ENCODE results near the gene STAU1.
"Not testable (repeated sequence)": the region's sequence is repeated elsewhere in the genome, so short reads cannot be mapped to it uniquely, and the experiment has no call there.

STAU1 gene

GRCh38 chr20:49183444-49183843 is 4.7 kb downstream of the STAU1 start:
- Mint-ChIP-seq H3K36me3 (peaks cover 49% of the 10 kb centered on the region), H3K4me3 (peak overlapping the region; percentile 10), H3K27ac (no peak overlapping the region), H3K4me1 (peaks cover 56% of the 10 kb centered on the region), H3K9me3 (no peaks in the 10 kb centered on the region)
- ATAC-seq (no peak), DNase-seq (ENCODE audit: low spot score in 2 of 2) (no peak)

- H3K4me1 Mint-ChIP-seq = peaks cover 56% of the 10 kb centered on the region
- peaks cover 61% of the 10 kb centered on the region for H3K36me3 Mint-ChIP-seq
- ATAC-seq (no peak), DNase-seq (ENCODE audit: low spot score in 2 of 2) (no peak)
- H3K9me3 Mint-ChIP-seq = no peaks in the 10 kb centered on the region
- no peak overlapping the region for H3K27ac Mint-ChIP-seq
- no peak overlapping the region for H3K4me3 Mint-ChIP-seq
Measured at GRCh38 chr20:49181265-49181877, 6.8 kb downstream of the STAU1 start.

GRCh38 chr20:49179368-49180277 is 8.5 kb downstream of the STAU1 start:
- Mint-ChIP-seq H3K27ac (peak overlapping the region; percentile 72), H3K4me3 (no peak overlapping the region), H3K36me3 (peaks cover 61% of the 10 kb centered on the region), H3K9me3 (no peaks in the 10 kb centered on the region), H3K4me1 (peaks cover 45% of the 10 kb centered on the region)
- ATAC-seq (peak; percentile 62), DNase-seq (ENCODE audit: low spot score in 2 of 2) (no peak)

- DNase-seq (ENCODE audit: low spot score in 2 of 2) = no peak
- peaks cover 24% of the 10 kb centered on the region for H3K4me1 Mint-ChIP-seq
- H3K4me3 Mint-ChIP-seq = no peak overlapping the region
- ATAC-seq = no peak
- peaks cover 97% of the 10 kb centered on the region for H3K36me3 Mint-ChIP-seq
- H3K9me3 Mint-ChIP-seq = no peaks in the 10 kb centered on the region
- H3K27ac Mint-ChIP-seq = no peak overlapping the region
Measured at GRCh38 chr20:49174183-49174582, 14.0 kb downstream of the STAU1 start.

- peaks cover 79% of the 10 kb centered on the region for H3K36me3 Mint-ChIP-seq
- H3K9me3 Mint-ChIP-seq = no peaks in the 10 kb centered on the region
- DNase-seq (ENCODE audit: low spot score in 2 of 2) (no peak), ATAC-seq (no peak)
- H3K4me3 Mint-ChIP-seq = no peak overlapping the region
- no peak overlapping the region for H3K27ac Mint-ChIP-seq
- H3K4me1 Mint-ChIP-seq = peaks cover 24% of the 10 kb centered on the region
Measured at GRCh38 chr20:49172413-49172812, 15.7 kb downstream of the STAU1 start.

- ATAC-seq (no peak), DNase-seq (ENCODE audit: low spot score in 2 of 2) (no peak)
- no peak overlapping the region for H3K27ac Mint-ChIP-seq
- peaks cover 77% of the 10 kb centered on the region for H3K36me3 Mint-ChIP-seq
- peaks cover 27% of the 10 kb centered on the region for H3K4me1 Mint-ChIP-seq
- H3K9me3 Mint-ChIP-seq = no peaks in the 10 kb centered on the region
- no peak overlapping the region for H3K4me3 Mint-ChIP-seq
Measured at GRCh38 chr20:49171909-49172308, 16.2 kb downstream of the STAU1 start.

- DNase-seq (ENCODE audit: low spot score in 2 of 2) (no peak), ATAC-seq (no peak)
- Mint-ChIP-seq H3K36me3 (peaks cover 77% of the 10 kb centered on the region), H3K4me3 (no peak overlapping the region), H3K9me3 (no peaks in the 10 kb centered on the region), H3K4me1 (peaks cover 38% of the 10 kb centered on the region), H3K27ac (no peak overlapping the region)
Measured at GRCh38 chr20:49170714-49171113, 17.4 kb downstream of the STAU1 start.

- H3K27ac Mint-ChIP-seq = peak overlapping the region; percentile 40
- H3K4me3 Mint-ChIP-seq = no peak overlapping the region
- no peaks in the 10 kb centered on the region for H3K9me3 Mint-ChIP-seq
- peaks cover 77% of the 10 kb centered on the region for H3K36me3 Mint-ChIP-seq
- no peak for ATAC-seq
- peaks cover 42% of the 10 kb centered on the region for H3K4me1 Mint-ChIP-seq
- no peak for DNase-seq (ENCODE audit: low spot score in 2 of 2)
Measured at GRCh38 chr20:49169547-49169946, 18.6 kb downstream of the STAU1 start.

GRCh38 chr20:49168864-49169263 is 19.3 kb downstream of the STAU1 start:
- H3K27ac Mint-ChIP-seq; H3K4me3 Mint-ChIP-seq; H3K9me3 Mint-ChIP-seq; DNase-seq (ENCODE audit: low spot score in 2 of 2); ATAC-seq: not testable (repeated sequence)
- Mint-ChIP-seq H3K4me1 (peaks cover 42% of the 10 kb centered on the region), H3K36me3 (peaks cover 77% of the 10 kb centered on the region)

GRCh38 chr20:49167811-49168507 is 20.2 kb downstream of the STAU1 start:
- ATAC-seq (no peak), DNase-seq (ENCODE audit: low spot score in 2 of 2) (no peak)
- Mint-ChIP-seq H3K4me3 (peak overlapping the region; percentile 62), H3K4me1 (peaks cover 42% of the 10 kb centered on the region), H3K27ac (peak overlapping the region; percentile 87), H3K36me3 (peaks cover 77% of the 10 kb centered on the region), H3K9me3 (no peaks in the 10 kb centered on the region)

- DNase-seq (ENCODE audit: low spot score in 2 of 2) (no peak), ATAC-seq (peak; percentile 89)
- Mint-ChIP-seq H3K27ac (peak overlapping the region; percentile 87), H3K9me3 (no peaks in the 10 kb centered on the region), H3K4me3 (peak overlapping the region; percentile 62), H3K36me3 (peaks cover 77% of the 10 kb centered on the region), H3K4me1 (peaks cover 42% of the 10 kb centered on the region)
Measured at GRCh38 chr20:49166534-49167449, 21.3 kb downstream of the STAU1 start.

GRCh38 chr20:49165611-49166010 is 22.5 kb downstream of the STAU1 start:
- Mint-ChIP-seq H3K4me3 (peak overlapping the region; percentile 62), H3K4me1 (peaks cover 45% of the 10 kb centered on the region), H3K27ac (peak overlapping the region; percentile 87), H3K9me3 (no peaks in the 10 kb centered on the region), H3K36me3 (peaks cover 77% of the 10 kb centered on the region)
- DNase-seq (ENCODE audit: low spot score in 2 of 2) (no peak), ATAC-seq (peak; percentile 79)

GRCh38 chr20:49163696-49164095 is 24.4 kb downstream of the STAU1 start:
- peaks cover 51% of the 10 kb centered on the region for H3K4me1 Mint-ChIP-seq
- no peak overlapping the region for H3K27ac Mint-ChIP-seq
- no peaks in the 10 kb centered on the region for H3K9me3 Mint-ChIP-seq
- DNase-seq (ENCODE audit: low spot score in 2 of 2) (no peak), ATAC-seq (no peak)
- no peak overlapping the region for H3K4me3 Mint-ChIP-seq
- peaks cover 85% of the 10 kb centered on the region for H3K36me3 Mint-ChIP-seq

GRCh38 chr20:49161428-49162152 is 26.5 kb downstream of the STAU1 start:
- Mint-ChIP-seq H3K27ac (peak overlapping the region; percentile 69), H3K9me3 (no peaks in the 10 kb centered on the region), H3K36me3 (peaks cover 100% of the 10 kb centered on the region), H3K4me3 (no peak overlapping the region), H3K4me1 (peaks cover 43% of the 10 kb centered on the region)
- ATAC-seq (no peak), DNase-seq (ENCODE audit: low spot score in 2 of 2) (no peak)

All from stimulated activated effector memory CD8-positive, alpha-beta T cell treated with anti-CD3 and anti-CD28 coated beads, Interleukin-12 subunit alpha, Interleukin-12 subunit beta, amount 100 ng/mL, for 72 hours (primary cell).